Fibroblast of the aortic adventitia (primary cell): ENCODE measurements around the gene TBCK. TPM values are rescaled to one million over a fixed set of nuclear protein-coding genes. Genes with fewer than 3 reads are reported as not detected.

ENCODE experiments used
- DNase-seq: peaks from one replicate; pipeline ENCODE4 v3.0.0-alpha.2; 2010; ENCODE audit warnings: low read depth
- H3K4me3 ChIP-seq: 2 replicates; pipeline ENCODE4 v1.5.1; 2011; ENCODE audit warnings: low read depth, mild to moderate bottlenecking, control low read depth, low read length, moderate library complexity
- CTCF ChIP-seq: IDR thresholded peaks from 2 replicates; pipeline ENCODE4 v1.5.1; 2011; ENCODE audit warnings: mild to moderate bottlenecking, low read length, control low read depth, inconsistent platforms; ENCODE audit not compliant: insufficient read depth
- total RNA-seq: library from RNA; depleted of rRNA; stranded (reverse); fragments of >200 nt; gene quantifications from 2 replicates; pipeline ENCODE4 v1.2.3, GENCODE V29; 2012; ENCODE audit warnings: low replicate concordance

Gene TBCK
- total RNA-seq, 1 donor: 59.7 TPM

GRCh38 chr4:106062452-106062875, 253.5 kb downstream of the TBCK start:
- TF ChIP-seq CTCF: no peak
- no peak overlapping the region for H3K4me3 ChIP-seq
- DNase-seq: peak; percentile 74

GRCh38 chr4:106058921-106059320, 257.1 kb downstream of the TBCK start:
- H3K4me3 ChIP-seq: no peak overlapping the region
- no peak for TF ChIP-seq CTCF
- no peak for DNase-seq

GRCh38 chr4:106056914-106057313, 259.1 kb downstream of the TBCK start:
- DNase-seq: no peak
- TF ChIP-seq CTCF: no peak
- no peak overlapping the region for H3K4me3 ChIP-seq

- H3K4me3 ChIP-seq: no peak overlapping the region
- DNase-seq: no peak
- TF ChIP-seq CTCF: no peak
These were observed 264.5 kb downstream of the TBCK start for GRCh38 chr4:106051514-106051913.

- DNase-seq: no peak
- no peak overlapping the region for H3K4me3 ChIP-seq
- TF ChIP-seq CTCF: no peak
These were observed 266.5 kb downstream of the TBCK start for GRCh38 chr4:106049490-106049889.

GRCh38 chr4:106048250-106048971, 267.6 kb downstream of the TBCK start:
- DNase-seq: peak; percentile 68
- no peak for TF ChIP-seq CTCF
- H3K4me3 ChIP-seq: no peak overlapping the region

GRCh38 chr4:106046083-106046482, 269.9 kb downstream of the TBCK start:
- no peak for DNase-seq
- TF ChIP-seq CTCF: no peak
- H3K4me3 ChIP-seq: no peak overlapping the region
